Nephron progenitor cell (in vitro differentiated cells): Measurements from ENCODE around the gene GRM1.

Experiments
- DNase-seq: peaks from one replicate; pipeline ENCODE4 v3.0.0; 2021
- H3K27ac Mint-ChIP-seq: 2 replicates; pipeline ENCODE4 v1.8.0; 2021; ENCODE audit warnings: mild to moderate bottlenecking, moderate library complexity, mixed read lengths
- H3K27me3 Mint-ChIP-seq: 2 replicates; pipeline ENCODE4 v1.8.0; 2021; ENCODE audit warnings: mild to moderate bottlenecking, low read depth, mixed read lengths; ENCODE audit not compliant: poor library complexity
- H3K36me3 Mint-ChIP-seq: 2 replicates; pipeline ENCODE4 v1.8.0; 2021; ENCODE audit warnings: low read depth, mixed read lengths
- H3K4me1 Mint-ChIP-seq: 2 replicates; pipeline ENCODE4 v1.8.0; 2021; ENCODE audit warnings: mixed read lengths
- H3K4me3 Mint-ChIP-seq: 2 replicates; pipeline ENCODE4 v1.8.0; 2021; ENCODE audit warnings: mild to moderate bottlenecking, moderate library complexity, mixed read lengths
- H3K9me3 Mint-ChIP-seq: 2 replicates; pipeline ENCODE4 v1.8.0; 2021; ENCODE audit warnings: mild to moderate bottlenecking, moderate library complexity, mixed read lengths
- CTCF ChIP-seq: fragments of 200-600 bp; sonication (generic); IDR thresholded peaks from 2 replicates; pipeline ENCODE4 v1.5.0; 2021; ENCODE audit warnings: antibody characterized with exemption

GRM1 gene

GRCh38 chr6:146050168-146050567 lies 21.3 kb downstream of the GRM1 start:
- no peak for DNase-seq
- H3K4me1 Mint-ChIP-seq = no peaks in the 10 kb centered on the region
- H3K4me3 Mint-ChIP-seq = no peak overlapping the region
- H3K27me3 Mint-ChIP-seq = peaks cover 6% of the 10 kb centered on the region
- H3K36me3 Mint-ChIP-seq = no peaks in the 10 kb centered on the region
- no peak for TF ChIP-seq CTCF
- no peaks in the 10 kb centered on the region for H3K9me3 Mint-ChIP-seq
- no peak overlapping the region for H3K27ac Mint-ChIP-seq

- DNase-seq = no peak
- peaks cover 4% of the 10 kb centered on the region for H3K27me3 Mint-ChIP-seq
- H3K9me3 Mint-ChIP-seq = peaks cover 9% of the 10 kb centered on the region
- no peaks in the 10 kb centered on the region for H3K36me3 Mint-ChIP-seq
- H3K27ac Mint-ChIP-seq = no peak overlapping the region
- H3K4me3 Mint-ChIP-seq = no peak overlapping the region
- no peaks in the 10 kb centered on the region for H3K4me1 Mint-ChIP-seq
- TF ChIP-seq CTCF = no peak
These were observed 27.6 kb downstream of the GRM1 start for GRCh38 chr6:146056506-146056905.

GRCh38 chr6:146065690-146066089 lies 36.8 kb downstream of the GRM1 start:
- TF ChIP-seq CTCF = no peak
- Mint-ChIP-seq H3K36me3 (no peaks in the 10 kb centered on the region), H3K27me3 (no peaks in the 10 kb centered on the region), H3K4me1 (no peaks in the 10 kb centered on the region), H3K27ac (no peak overlapping the region), H3K9me3 (no peaks in the 10 kb centered on the region), H3K4me3 (no peak overlapping the region)
- no peak for DNase-seq

GRCh38 chr6:146066506-146066905 lies 37.6 kb downstream of the GRM1 start:
- no peak for DNase-seq
- H3K27me3 Mint-ChIP-seq = peaks cover 2% of the 10 kb centered on the region
- H3K27ac Mint-ChIP-seq = no peak overlapping the region
- H3K36me3 Mint-ChIP-seq = no peaks in the 10 kb centered on the region
- TF ChIP-seq CTCF = no peak
- no peak overlapping the region for H3K4me3 Mint-ChIP-seq
- no peaks in the 10 kb centered on the region for H3K4me1 Mint-ChIP-seq
- H3K9me3 Mint-ChIP-seq = no peaks in the 10 kb centered on the region

GRCh38 chr6:146071781-146072180 lies 42.9 kb downstream of the GRM1 start:
- no peak for TF ChIP-seq CTCF
- no peaks in the 10 kb centered on the region for H3K9me3 Mint-ChIP-seq
- no peak overlapping the region for H3K27ac Mint-ChIP-seq
- DNase-seq = no peak
- no peak overlapping the region for H3K4me3 Mint-ChIP-seq
- H3K36me3 Mint-ChIP-seq = no peaks in the 10 kb centered on the region
- H3K27me3 Mint-ChIP-seq = peaks cover 2% of the 10 kb centered on the region
- no peaks in the 10 kb centered on the region for H3K4me1 Mint-ChIP-seq

GRCh38 chr6:146077992-146078391 lies 49.1 kb downstream of the GRM1 start:
- no peak overlapping the region for H3K27ac Mint-ChIP-seq
- no peak for TF ChIP-seq CTCF

More at GRCh38 chr6:146077992-146078391, 49.1 kb downstream of the GRM1 start:
- H3K4me3 Mint-ChIP-seq = no peak overlapping the region
- H3K36me3 Mint-ChIP-seq = no peaks in the 10 kb centered on the region
- peaks cover 12% of the 10 kb centered on the region for H3K27me3 Mint-ChIP-seq
- H3K4me1 Mint-ChIP-seq = no peaks in the 10 kb centered on the region
- H3K9me3 Mint-ChIP-seq = no peaks in the 10 kb centered on the region
- no peak for DNase-seq
